HEK293 (cell line): ENCODE results near the gene E4F1.

Source experiments
- GLI4 ChIP-seq: fragments of 450-650 bp; formaldehyde crosslinking; IDR thresholded peaks from 2 replicates; pipeline ENCODE4 v1.5.1; 2016; ENCODE audit warnings: missing biosample characterization, missing genetic modification characterization
- KLF1 ChIP-seq: fragments of 450-650 bp; formaldehyde crosslinking; IDR thresholded peaks from 2 replicates; pipeline ENCODE4 v1.5.1; 2016; ENCODE audit warnings: missing biosample characterization, missing genetic modification characterization
- KLF7 ChIP-seq: fragments of 450-650 bp; formaldehyde crosslinking; IDR thresholded peaks from 2 replicates; pipeline ENCODE4 v1.5.1; 2016; ENCODE audit warnings: missing biosample characterization, missing genetic modification characterization, borderline replicate concordance
- KLF8 ChIP-seq: fragments of 450-650 bp; formaldehyde crosslinking; IDR thresholded peaks from 2 replicates; pipeline ENCODE4 v1.5.1; 2016; ENCODE audit warnings: missing biosample characterization, missing genetic modification characterization
- MZF1 ChIP-seq: fragments of 450-650 bp; formaldehyde crosslinking; IDR thresholded peaks from 2 replicates; pipeline ENCODE4 v1.5.1; 2017; ENCODE audit warnings: missing biosample characterization, missing genetic modification characterization, borderline replicate concordance
- SP7 ChIP-seq: fragments of 450-650 bp; formaldehyde crosslinking; IDR thresholded peaks from 2 replicates; pipeline ENCODE4 v1.5.1; 2016; ENCODE audit warnings: missing biosample characterization, missing genetic modification characterization
- ZBTB1 ChIP-seq: fragments of 450-650 bp; formaldehyde crosslinking; IDR thresholded peaks from 2 replicates; pipeline ENCODE4 v1.5.1; 2016; ENCODE audit warnings: missing biosample characterization, missing genetic modification characterization
- ZBTB17 ChIP-seq: fragments of 450-650 bp; formaldehyde crosslinking; IDR thresholded peaks from 2 replicates; pipeline ENCODE4 v1.5.1; 2016; ENCODE audit warnings: missing biosample characterization, missing genetic modification characterization
- ZBTB8A ChIP-seq: fragments of 450-650 bp; formaldehyde crosslinking; IDR thresholded peaks from 2 replicates; pipeline ENCODE4 v1.5.1; 2016; ENCODE audit warnings: missing biosample characterization, missing genetic modification characterization
- ZNF121 ChIP-seq: fragments of 450-650 bp; formaldehyde crosslinking; IDR thresholded peaks from 2 replicates; pipeline ENCODE4 v1.5.1; 2016; ENCODE audit warnings: missing biosample characterization, missing genetic modification characterization
- ZNF174 ChIP-seq: fragments of 450-650 bp; formaldehyde crosslinking; IDR thresholded peaks from 2 replicates; pipeline ENCODE4 v1.5.0; 2017; ENCODE audit warnings: missing biosample characterization, mild to moderate bottlenecking, missing genetic modification characterization
- ZNF2 ChIP-seq: fragments of 450-650 bp; formaldehyde crosslinking; IDR thresholded peaks from 2 replicates; pipeline ENCODE4 v1.5.1; 2016; ENCODE audit warnings: missing biosample characterization, missing genetic modification characterization
- ZNF302 ChIP-seq: fragments of 450-650 bp; formaldehyde crosslinking; IDR thresholded peaks from 2 replicates; pipeline ENCODE4 v1.5.1; 2016; ENCODE audit warnings: missing biosample characterization, missing genetic modification characterization, low read depth
- ZNF335 ChIP-seq: fragments of 450-650 bp; formaldehyde crosslinking; conservative IDR thresholded peaks from 2 replicates; pipeline ENCODE4 v1.5.1; 2016; ENCODE audit warnings: missing biosample characterization, missing genetic modification characterization
- ZNF391 ChIP-seq: fragments of 450-650 bp; formaldehyde crosslinking; IDR thresholded peaks from 2 replicates; pipeline ENCODE4 v1.5.1; 2016; ENCODE audit warnings: low read depth, missing biosample characterization, missing genetic modification characterization, borderline replicate concordance
- ZNF394 ChIP-seq: fragments of 450-650 bp; formaldehyde crosslinking; IDR thresholded peaks from 2 replicates; pipeline ENCODE4 v1.5.1; 2016; ENCODE audit warnings: missing biosample characterization, missing genetic modification characterization, mild to moderate bottlenecking, moderate library complexity, borderline replicate concordance
- ZNF571 ChIP-seq: fragments of 450-650 bp; formaldehyde crosslinking; IDR thresholded peaks from 2 replicates; pipeline ENCODE4 v1.5.0; 2017; ENCODE audit warnings: missing biosample characterization, missing genetic modification characterization
- ZNF600 ChIP-seq: fragments of 450-650 bp; formaldehyde crosslinking; IDR thresholded peaks from 2 replicates; pipeline ENCODE4 v1.5.1; 2016; ENCODE audit warnings: missing biosample characterization, missing genetic modification characterization
- ZNF660 ChIP-seq: fragments of 450-650 bp; IDR thresholded peaks from 2 replicates; pipeline ENCODE4 v1.5.1; 2018; ENCODE audit warnings: missing biosample characterization, mild to moderate bottlenecking, missing genetic modification characterization
- ZNF664 ChIP-seq: fragments of 450-650 bp; formaldehyde crosslinking; IDR thresholded peaks from 2 replicates; pipeline ENCODE4 v1.5.1; 2016; ENCODE audit warnings: missing biosample characterization, missing genetic modification characterization
- ZNF707 ChIP-seq: fragments of 450-650 bp; formaldehyde crosslinking; IDR thresholded peaks from 2 replicates; pipeline ENCODE4 v1.5.1; 2016; ENCODE audit warnings: missing biosample characterization, missing genetic modification characterization
- ZNF747 ChIP-seq: fragments of 450-650 bp; formaldehyde crosslinking; IDR thresholded peaks from 2 replicates; pipeline ENCODE4 v1.5.1; 2016; ENCODE audit warnings: missing biosample characterization, missing genetic modification characterization
- ZNF76 ChIP-seq: fragments of 450-650 bp; formaldehyde crosslinking; IDR thresholded peaks from 2 replicates; pipeline ENCODE4; 2016; ENCODE audit warnings: low read depth, missing biosample characterization, missing genetic modification characterization, borderline replicate concordance
- ZSCAN16 ChIP-seq: fragments of 450-650 bp; formaldehyde crosslinking; IDR thresholded peaks from 2 replicates; pipeline ENCODE4 v1.5.1; 2016; ENCODE audit warnings: missing biosample characterization, missing genetic modification characterization
- ZXDB ChIP-seq: fragments of 450-650 bp; formaldehyde crosslinking; IDR thresholded peaks from 2 replicates; pipeline ENCODE4 v1.5.1; 2016; ENCODE audit warnings: missing biosample characterization, missing genetic modification characterization
- TF ChIP-seq, protein P1 (sequence below): fragments of 450-650 bp; formaldehyde crosslinking; IDR thresholded peaks from 2 replicates; pipeline ENCODE4 v1.5.1; 2016; ENCODE audit warnings: missing biosample characterization, missing genetic modification characterization
- TF ChIP-seq, protein P2 (sequence below): fragments of 450-650 bp; formaldehyde crosslinking; IDR thresholded peaks from 2 replicates; pipeline ENCODE4 v1.5.1; 2016; ENCODE audit warnings: missing biosample characterization, missing genetic modification characterization, borderline replicate concordance
- TF ChIP-seq, protein P3 (sequence below): fragments of 450-650 bp; formaldehyde crosslinking; IDR thresholded peaks from 2 replicates; pipeline ENCODE4 v1.5.1; 2017; ENCODE audit warnings: missing biosample characterization, missing genetic modification characterization
- TF ChIP-seq, protein P4 (sequence below): fragments of 450-650 bp; formaldehyde crosslinking; IDR thresholded peaks from 2 replicates; pipeline ENCODE4 v1.5.1; 2016; ENCODE audit warnings: missing biosample characterization, missing genetic modification characterization
- TF ChIP-seq, protein P5 (sequence below): fragments of 450-650 bp; formaldehyde crosslinking; IDR thresholded peaks from 2 replicates; pipeline ENCODE4 v1.5.1; 2016; ENCODE audit warnings: missing biosample characterization, missing genetic modification characterization
- TF ChIP-seq, protein P6 (sequence below): fragments of 450-650 bp; formaldehyde crosslinking; IDR thresholded peaks from 2 replicates; pipeline ENCODE4 v1.5.1; 2016; ENCODE audit warnings: missing biosample characterization, missing genetic modification characterization

Gene E4F1

DNA sequence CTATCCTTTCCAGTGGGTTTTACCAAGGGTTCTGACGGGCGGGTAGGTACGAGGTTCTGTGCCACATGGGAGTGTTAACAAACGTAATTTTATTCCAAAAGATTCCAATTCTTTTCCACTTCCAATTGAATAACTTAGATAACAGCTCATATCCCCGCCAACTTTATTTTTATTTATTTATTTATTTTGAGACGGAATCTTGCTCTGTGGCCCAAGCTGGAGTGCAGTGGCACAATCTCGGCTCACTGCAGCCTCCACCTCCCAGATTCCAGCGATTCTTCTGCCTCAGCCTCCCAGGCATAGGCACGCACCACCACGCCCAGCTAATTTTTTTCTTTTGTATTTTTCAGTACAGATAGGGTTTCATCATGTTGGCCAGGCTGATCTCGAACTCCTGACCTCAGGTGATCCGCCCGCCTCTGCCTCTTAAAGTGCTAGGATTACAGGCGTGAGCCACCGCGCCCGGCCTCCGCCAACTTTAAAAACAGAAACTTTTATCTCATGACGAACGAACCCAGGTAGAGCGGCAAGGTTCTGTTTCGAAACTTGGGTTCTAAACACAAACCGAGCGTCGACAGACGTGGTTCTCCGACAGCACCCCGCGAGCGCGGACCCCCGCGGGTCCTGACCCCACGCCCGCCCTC lies 27.4 kb downstream of the E4F1 start (continued):
- TF ChIP-seq, protein P1, sequence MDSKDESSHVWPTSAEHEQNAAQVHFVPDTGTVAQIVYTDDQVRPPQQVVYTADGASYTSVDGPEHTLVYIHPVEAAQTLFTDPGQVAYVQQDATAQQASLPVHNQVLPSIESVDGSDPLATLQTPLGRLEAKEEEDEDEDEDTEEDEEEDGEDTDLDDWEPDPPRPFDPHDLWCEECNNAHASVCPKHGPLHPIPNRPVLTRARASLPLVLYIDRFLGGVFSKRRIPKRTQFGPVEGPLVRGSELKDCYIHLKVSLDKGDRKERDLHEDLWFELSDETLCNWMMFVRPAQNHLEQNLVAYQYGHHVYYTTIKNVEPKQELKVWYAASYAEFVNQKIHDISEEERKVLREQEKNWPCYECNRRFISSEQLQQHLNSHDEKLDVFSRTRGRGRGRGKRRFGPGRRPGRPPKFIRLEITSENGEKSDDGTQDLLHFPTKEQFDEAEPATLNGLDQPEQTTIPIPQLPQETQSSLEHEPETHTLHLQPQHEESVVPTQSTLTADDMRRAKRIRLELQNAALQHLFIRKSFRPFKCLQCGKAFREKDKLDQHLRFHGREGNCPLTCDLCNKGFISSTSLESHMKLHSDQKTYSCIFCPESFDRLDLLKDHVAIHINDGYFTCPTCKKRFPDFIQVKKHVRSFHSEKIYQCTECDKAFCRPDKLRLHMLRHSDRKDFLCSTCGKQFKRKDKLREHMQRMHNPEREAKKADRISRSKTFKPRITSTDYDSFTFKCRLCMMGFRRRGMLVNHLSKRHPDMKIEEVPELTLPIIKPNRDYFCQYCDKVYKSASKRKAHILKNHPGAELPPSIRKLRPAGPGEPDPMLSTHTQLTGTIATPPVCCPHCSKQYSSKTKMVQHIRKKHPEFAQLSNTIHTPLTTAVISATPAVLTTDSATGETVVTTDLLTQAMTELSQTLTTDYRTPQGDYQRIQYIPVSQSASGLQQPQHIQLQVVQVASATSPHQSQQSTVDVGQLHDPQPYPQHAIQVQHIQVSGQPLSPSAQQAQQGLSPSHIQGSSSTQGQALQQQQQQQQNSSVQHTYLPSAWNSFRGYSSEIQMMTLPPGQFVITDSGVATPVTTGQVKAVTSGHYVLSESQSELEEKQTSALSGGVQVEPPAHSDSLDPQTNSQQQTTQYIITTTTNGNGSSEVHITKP (tag by site-specific recombination): peak; percentile 99
- TF ChIP-seq ZNF121 (tag by site-specific recombination): peak; percentile 79
- no peak for TF ChIP-seq ZNF660
- TF ChIP-seq, protein P2, sequence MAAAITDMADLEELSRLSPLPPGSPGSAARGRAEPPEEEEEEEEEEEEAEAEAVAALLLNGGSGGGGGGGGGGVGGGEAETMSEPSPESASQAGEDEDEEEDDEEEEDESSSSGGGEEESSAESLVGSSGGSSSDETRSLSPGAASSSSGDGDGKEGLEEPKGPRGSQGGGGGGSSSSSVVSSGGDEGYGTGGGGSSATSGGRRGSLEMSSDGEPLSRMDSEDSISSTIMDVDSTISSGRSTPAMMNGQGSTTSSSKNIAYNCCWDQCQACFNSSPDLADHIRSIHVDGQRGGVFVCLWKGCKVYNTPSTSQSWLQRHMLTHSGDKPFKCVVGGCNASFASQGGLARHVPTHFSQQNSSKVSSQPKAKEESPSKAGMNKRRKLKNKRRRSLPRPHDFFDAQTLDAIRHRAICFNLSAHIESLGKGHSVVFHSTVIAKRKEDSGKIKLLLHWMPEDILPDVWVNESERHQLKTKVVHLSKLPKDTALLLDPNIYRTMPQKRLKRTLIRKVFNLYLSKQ: no peak
- no peak for TF ChIP-seq GLI4 (tag by site-specific recombination)
- TF ChIP-seq, protein P3, sequence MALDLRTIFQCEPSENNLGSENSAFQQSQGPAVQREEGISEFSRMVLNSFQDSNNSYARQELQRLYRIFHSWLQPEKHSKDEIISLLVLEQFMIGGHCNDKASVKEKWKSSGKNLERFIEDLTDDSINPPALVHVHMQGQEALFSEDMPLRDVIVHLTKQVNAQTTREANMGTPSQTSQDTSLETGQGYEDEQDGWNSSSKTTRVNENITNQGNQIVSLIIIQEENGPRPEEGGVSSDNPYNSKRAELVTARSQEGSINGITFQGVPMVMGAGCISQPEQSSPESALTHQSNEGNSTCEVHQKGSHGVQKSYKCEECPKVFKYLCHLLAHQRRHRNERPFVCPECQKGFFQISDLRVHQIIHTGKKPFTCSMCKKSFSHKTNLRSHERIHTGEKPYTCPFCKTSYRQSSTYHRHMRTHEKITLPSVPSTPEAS (tag by site-specific recombination): no peak
- no peak for TF ChIP-seq ZNF664 (tag by site-specific recombination)
- TF ChIP-seq, protein P4, sequence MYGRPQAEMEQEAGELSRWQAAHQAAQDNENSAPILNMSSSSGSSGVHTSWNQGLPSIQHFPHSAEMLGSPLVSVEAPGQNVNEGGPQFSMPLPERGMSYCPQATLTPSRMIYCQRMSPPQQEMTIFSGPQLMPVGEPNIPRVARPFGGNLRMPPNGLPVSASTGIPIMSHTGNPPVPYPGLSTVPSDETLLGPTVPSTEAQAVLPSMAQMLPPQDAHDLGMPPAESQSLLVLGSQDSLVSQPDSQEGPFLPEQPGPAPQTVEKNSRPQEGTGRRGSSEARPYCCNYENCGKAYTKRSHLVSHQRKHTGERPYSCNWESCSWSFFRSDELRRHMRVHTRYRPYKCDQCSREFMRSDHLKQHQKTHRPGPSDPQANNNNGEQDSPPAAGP (tag by site-specific recombination): peak; percentile 67
- TF ChIP-seq, protein P5, sequence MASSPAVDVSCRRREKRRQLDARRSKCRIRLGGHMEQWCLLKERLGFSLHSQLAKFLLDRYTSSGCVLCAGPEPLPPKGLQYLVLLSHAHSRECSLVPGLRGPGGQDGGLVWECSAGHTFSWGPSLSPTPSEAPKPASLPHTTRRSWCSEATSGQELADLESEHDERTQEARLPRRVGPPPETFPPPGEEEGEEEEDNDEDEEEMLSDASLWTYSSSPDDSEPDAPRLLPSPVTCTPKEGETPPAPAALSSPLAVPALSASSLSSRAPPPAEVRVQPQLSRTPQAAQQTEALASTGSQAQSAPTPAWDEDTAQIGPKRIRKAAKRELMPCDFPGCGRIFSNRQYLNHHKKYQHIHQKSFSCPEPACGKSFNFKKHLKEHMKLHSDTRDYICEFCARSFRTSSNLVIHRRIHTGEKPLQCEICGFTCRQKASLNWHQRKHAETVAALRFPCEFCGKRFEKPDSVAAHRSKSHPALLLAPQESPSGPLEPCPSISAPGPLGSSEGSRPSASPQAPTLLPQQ (tag by site-specific recombination): peak; percentile 13; the same call in 1 of the 2 replicates
- no peak; the same call in 1 of the 2 replicates for TF ChIP-seq ZNF335 (tag by site-specific recombination)
- peak; percentile 30 for TF ChIP-seq SP7 (tag by site-specific recombination)
- TF ChIP-seq ZNF571 (tag by site-specific recombination): no peak
- peak; percentile 61 for TF ChIP-seq ZBTB17 (tag by site-specific recombination)
- TF ChIP-seq ZNF600 (tag by site-specific recombination): no peak
- TF ChIP-seq KLF1: peak; percentile 68
- TF ChIP-seq ZNF394 (tag by site-specific recombination): peak; percentile 24; the same call in 1 of the 2 replicates
- TF ChIP-seq ZBTB8A (tag by site-specific recombination): peak; percentile 9
- no peak for TF ChIP-seq ZSCAN16 (tag by site-specific recombination)
- TF ChIP-seq ZNF302 (tag by site-specific recombination): no peak
- peak; percentile 44; the same call in 1 of the 2 replicates for TF ChIP-seq ZNF2 (tag by site-specific recombination)
- no peak for TF ChIP-seq ZBTB1
- TF ChIP-seq ZNF391: 0 out of 2 replicates have a peak, but pooled peaks have one; percentile 44
- TF ChIP-seq MZF1 (tag by site-specific recombination): no peak
- TF ChIP-seq ZNF174 (tag by site-specific recombination): no peak
- TF ChIP-seq ZXDB: 0 out of 2 replicates have a peak, but pooled peaks have one; percentile 17
- TF ChIP-seq ZNF707: no peak
- no peak for TF ChIP-seq ZNF747 (tag by site-specific recombination)
- TF ChIP-seq, protein P6, sequence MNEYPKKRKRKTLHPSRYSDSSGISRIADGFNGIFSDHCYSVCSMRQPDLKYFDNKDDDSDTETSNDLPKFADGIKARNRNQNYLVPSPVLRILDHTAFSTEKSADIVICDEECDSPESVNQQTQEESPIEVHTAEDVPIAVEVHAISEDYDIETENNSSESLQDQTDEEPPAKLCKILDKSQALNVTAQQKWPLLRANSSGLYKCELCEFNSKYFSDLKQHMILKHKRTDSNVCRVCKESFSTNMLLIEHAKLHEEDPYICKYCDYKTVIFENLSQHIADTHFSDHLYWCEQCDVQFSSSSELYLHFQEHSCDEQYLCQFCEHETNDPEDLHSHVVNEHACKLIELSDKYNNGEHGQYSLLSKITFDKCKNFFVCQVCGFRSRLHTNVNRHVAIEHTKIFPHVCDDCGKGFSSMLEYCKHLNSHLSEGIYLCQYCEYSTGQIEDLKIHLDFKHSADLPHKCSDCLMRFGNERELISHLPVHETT (tag by site-specific recombination): no peak
- TF ChIP-seq KLF7: peak; percentile 76; the same call in 1 of the 2 replicates
- TF ChIP-seq ZNF76 (tag by site-specific recombination): no peak
- peak; percentile 21; the same call in 1 of the 2 replicates for TF ChIP-seq KLF8 (tag by site-specific recombination)
